ENCODE data around the gene ELP4. TPM values are rescaled to one million over a fixed set of nuclear protein-coding genes. Genes with fewer than 3 reads are reported as not detected.

ELP4 gene
- total RNA-seq, 1 donor from 2014 or later: 7.4 TPM

GRCh38 chr11:31797190-31798056 lies 287.9 kb downstream of the ELP4 start:
- no peak for DNase-seq (ENCODE audit: low spot score)
- ATAC-seq: no peak

GRCh38 chr11:31798057-31798553 lies 288.5 kb downstream of the ELP4 start:
- no peak for DNase-seq (ENCODE audit: low spot score)
- no peak for ATAC-seq

GRCh38 chr11:31798554-31799434 lies 289.2 kb downstream of the ELP4 start:
- DNase-seq (ENCODE audit: low spot score) (no peak), ATAC-seq (no peak)

- DNase-seq (ENCODE audit: low spot score): no peak
- no peak for ATAC-seq
These were observed 290.1 kb downstream of the ELP4 start for GRCh38 chr11:31799435-31800397.

- no peak for ATAC-seq
- DNase-seq (ENCODE audit: low spot score): no peak
These were observed 291.1 kb downstream of the ELP4 start for GRCh38 chr11:31800398-31801265.

GRCh38 chr11:31801298-31801702 lies 291.7 kb downstream of the ELP4 start:
- ATAC-seq: no peak
- no peak for DNase-seq (ENCODE audit: low spot score)

GRCh38 chr11:31802000-31802551 lies 292.5 kb downstream of the ELP4 start:
- DNase-seq (ENCODE audit: low spot score) (no peak), ATAC-seq (no peak)

GRCh38 chr11:31802609-31802989 lies 293.0 kb downstream of the ELP4 start:
- no peak for ATAC-seq
- no peak for DNase-seq (ENCODE audit: low spot score)

- ATAC-seq: no peak
- no peak for DNase-seq (ENCODE audit: low spot score)
These were observed 293.6 kb downstream of the ELP4 start for GRCh38 chr11:31802990-31803812.

GRCh38 chr11:31803813-31804311 lies 294.3 kb downstream of the ELP4 start:
- ATAC-seq (no peak), DNase-seq (ENCODE audit: low spot score) (no peak)

GRCh38 chr11:31804312-31805036 lies 294.9 kb downstream of the ELP4 start:
- DNase-seq (ENCODE audit: low spot score): no peak
- ATAC-seq: no peak

- DNase-seq (ENCODE audit: low spot score): no peak
- no peak for ATAC-seq
These were observed 295.6 kb downstream of the ELP4 start for GRCh38 chr11:31805037-31805628.

GRCh38 chr11:31805629-31806185 lies 296.1 kb downstream of the ELP4 start:
- ATAC-seq (no peak), DNase-seq (ENCODE audit: low spot score) (no peak)

GRCh38 chr11:31806186-31806927 lies 296.8 kb downstream of the ELP4 start:
- no peak for DNase-seq (ENCODE audit: low spot score)
- ATAC-seq: no peak

- no peak for DNase-seq (ENCODE audit: low spot score)
- no peak for ATAC-seq
These were observed 297.6 kb downstream of the ELP4 start for GRCh38 chr11:31806928-31807798.

Measured in left lobe of liver (tissue), 2 donors.